Calu3 (cell line): ENCODE results near the gene SLC4A1. TPM values are rescaled to one million over a fixed set of nuclear protein-coding genes. Genes with fewer than 3 reads are reported as not detected.

Experiments
- Bru-seq: library from RNA; stranded (reverse); fragments of 400-500 nt; gene quantifications from one replicate; lab custom pipeline; 2021; lab: Mats Ljungman, UMichigan
- BruChase-seq, 2 experiments: library from RNA; stranded (reverse); fragments of 400-500 nt; gene quantifications; one replicate each; lab custom pipeline; 2021; lab: Mats Ljungman, UMichigan
- BruUV-seq: library from RNA; stranded (reverse); fragments of 400-500 nt; replicated peaks from 2 replicates; lab custom pipeline; 2021; lab: Mats Ljungman, UMichigan
- CTCF ChIA-PET: fragments of 300-600 bp; sonication (Branson Sonifier 250); formaldehyde crosslinking; loops from one replicate; lab custom pipeline; 2022; ENCODE audit warnings: antibody characterized with exemption; lab: Charles Lee
- DNase-seq: peaks from one replicate; pipeline ENCODE4 v3.0.0; 2022
- H3K27ac Mint-ChIP-seq: one replicate; pipeline ENCODE4 v1.8.0; 2022; ENCODE audit warnings: mixed read lengths; ENCODE audit not compliant: unreplicated experiment
- H3K27me3 Mint-ChIP-seq: one replicate; pipeline ENCODE4 v1.8.0; 2022; ENCODE audit warnings: mixed read lengths; ENCODE audit not compliant: unreplicated experiment
- H3K36me3 Mint-ChIP-seq: one replicate; pipeline ENCODE4 v1.8.0; 2022; ENCODE audit warnings: mild to moderate bottlenecking, moderate library complexity, mixed read lengths; ENCODE audit not compliant: insufficient read depth, unreplicated experiment
- H3K4me1 Mint-ChIP-seq: one replicate; pipeline ENCODE4 v1.8.0; 2022; ENCODE audit warnings: mild to moderate bottlenecking, low read depth, mixed read lengths; ENCODE audit not compliant: unreplicated experiment
- H3K4me3 Mint-ChIP-seq: one replicate; pipeline ENCODE4 v1.8.0; 2022; ENCODE audit warnings: mild to moderate bottlenecking, low read depth, moderate library complexity, mixed read lengths; ENCODE audit not compliant: unreplicated experiment
- H3K9me3 Mint-ChIP-seq: one replicate; pipeline ENCODE4 v1.8.0; 2022; ENCODE audit warnings: low read depth, mixed read lengths; ENCODE audit not compliant: unreplicated experiment
- intact Hi-C: fragments of 100-400 bp; cut with micrococcal nuclease; formaldehyde crosslinking; loops from one replicate; pipeline ENCODE4 v1.10.0; 2022; ENCODE audit not compliant: unreplicated experiment
- long read RNA-seq: library from polyadenylated mRNA; stranded (forward); transcript quantifications from one replicate; pipeline ENCODE4 v2.0.0, GENCODE V29; 2022
- total RNA-seq: library from RNA; stranded (reverse); gene quantifications from 2 replicates; pipeline ENCODE4 v1.2.3, GENCODE V29; 2022
- TF ChIP-seq, protein P1 (sequence below): fragments of 200-600 bp; IDR thresholded peaks from one replicate; pipeline ENCODE4 v1.8.0; 2022; ENCODE audit warnings: antibody characterized with exemption; ENCODE audit not compliant: unreplicated experiment

Gene SLC4A1
- total RNA-seq (not detected in 2 replicates), Bru-seq, nascent RNA (not detected), BruChase-seq, experiment 1, labeled RNA remaining after a 6-hour chase (not detected), BruChase-seq, experiment 2, labeled RNA remaining after a 2-hour chase (not detected)
- long read RNA-seq, result 0 reads

DNA sequence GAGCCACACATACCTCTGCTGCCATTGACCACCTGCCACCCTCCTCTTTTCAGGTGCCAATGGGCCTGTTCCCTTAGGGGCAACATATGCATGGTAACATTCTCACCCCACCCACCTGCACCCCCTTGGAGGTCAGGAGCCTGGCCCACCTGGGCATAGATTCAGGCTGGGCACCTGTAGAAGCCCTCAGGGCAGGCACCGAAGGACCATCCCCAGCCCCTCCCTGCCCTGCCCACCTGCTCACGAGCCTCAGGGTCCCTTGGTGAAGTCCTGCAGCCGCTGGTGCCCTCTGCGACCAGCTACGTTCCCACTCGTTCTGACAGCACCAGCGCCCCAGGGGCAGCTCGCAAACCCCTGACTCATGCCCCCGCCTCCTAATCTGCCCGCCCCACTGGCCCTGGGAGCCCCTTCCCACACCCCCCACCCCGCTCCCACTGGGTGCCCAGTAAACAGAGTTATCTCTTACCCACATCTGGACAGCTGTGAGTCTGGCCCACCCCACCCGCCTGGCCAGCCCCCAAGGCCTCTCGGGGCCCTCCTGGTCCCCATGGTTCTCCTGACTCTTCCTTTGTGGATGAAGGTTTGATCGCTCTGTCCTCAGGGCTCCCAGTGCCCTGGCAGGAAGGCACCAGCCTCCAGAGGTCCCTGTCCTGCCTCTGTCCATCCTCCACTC is at the start of gene SLC4A1:
TSS of gene SLC4A1 (minus strand) at position 318 of the 673 bp plus-strand sequence. CDS start 5,269 bp downstream, outside the sequence.
- Mint-ChIP-seq H3K4me1 (peaks cover 8% of the 10 kb centered on the region), H3K36me3 (peaks cover 5% of the 10 kb centered on the region), H3K9me3 (no peaks in the 10 kb centered on the region), H3K27ac (no peak within 1 kb of the TSS), H3K4me3 (no peak within 1 kb of the TSS), H3K27me3 (peaks cover 58% of the 10 kb centered on the region)
- no TSS peak for BruUV-seq
- TF ChIP-seq, protein P1, sequence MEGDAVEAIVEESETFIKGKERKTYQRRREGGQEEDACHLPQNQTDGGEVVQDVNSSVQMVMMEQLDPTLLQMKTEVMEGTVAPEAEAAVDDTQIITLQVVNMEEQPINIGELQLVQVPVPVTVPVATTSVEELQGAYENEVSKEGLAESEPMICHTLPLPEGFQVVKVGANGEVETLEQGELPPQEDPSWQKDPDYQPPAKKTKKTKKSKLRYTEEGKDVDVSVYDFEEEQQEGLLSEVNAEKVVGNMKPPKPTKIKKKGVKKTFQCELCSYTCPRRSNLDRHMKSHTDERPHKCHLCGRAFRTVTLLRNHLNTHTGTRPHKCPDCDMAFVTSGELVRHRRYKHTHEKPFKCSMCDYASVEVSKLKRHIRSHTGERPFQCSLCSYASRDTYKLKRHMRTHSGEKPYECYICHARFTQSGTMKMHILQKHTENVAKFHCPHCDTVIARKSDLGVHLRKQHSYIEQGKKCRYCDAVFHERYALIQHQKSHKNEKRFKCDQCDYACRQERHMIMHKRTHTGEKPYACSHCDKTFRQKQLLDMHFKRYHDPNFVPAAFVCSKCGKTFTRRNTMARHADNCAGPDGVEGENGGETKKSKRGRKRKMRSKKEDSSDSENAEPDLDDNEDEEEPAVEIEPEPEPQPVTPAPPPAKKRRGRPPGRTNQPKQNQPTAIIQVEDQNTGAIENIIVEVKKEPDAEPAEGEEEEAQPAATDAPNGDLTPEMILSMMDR, result no peak
- intact Hi-C loops, result no loop called here
- no peak for DNase-seq
- CTCF ChIA-PET, result interaction anchor here (0.6 kb wide), 1 partner anchor 12 kb away, joined by 3 read pairs; no protein-coding TSS in a partner anchor

DNA sequence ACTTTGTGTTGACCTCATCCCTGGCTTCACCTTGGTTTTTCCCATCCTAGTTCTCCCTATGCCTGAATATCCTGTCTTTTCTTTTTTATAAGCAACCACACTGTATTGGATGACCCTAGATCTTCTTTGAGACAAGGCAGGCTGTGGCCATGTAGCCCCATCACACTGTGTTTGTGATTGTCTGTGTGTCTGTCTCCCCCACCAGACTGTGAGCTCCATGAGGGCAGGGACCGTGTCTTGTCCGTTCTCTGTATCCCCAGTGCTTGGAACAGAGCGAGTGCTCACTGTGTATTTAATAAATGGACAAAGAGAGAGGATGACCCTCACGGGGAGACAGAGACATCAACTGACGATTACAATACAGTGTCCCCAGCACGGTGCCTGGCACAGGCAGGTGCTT is 49.6 kb upstream of the SLC4A1 start:
- no TSS peak for BruUV-seq
- Mint-ChIP-seq H3K36me3 (peaks cover 33% of the 10 kb centered on the region), H3K4me1 (no peaks in the 10 kb centered on the region), H3K4me3 (no peak overlapping the region), H3K27ac (no peak overlapping the region), H3K27me3 (peaks cover 60% of the 10 kb centered on the region), H3K9me3 (no peaks in the 10 kb centered on the region)
- CTCF ChIA-PET, result interaction anchor here (0.5 kb wide), 1 partner anchor 136 kb away, joined by 3 read pairs; no protein-coding TSS in a partner anchor
- intact Hi-C loops, result no loop called here
- DNase-seq, result no peak
- TF ChIP-seq, protein P1, result no peak

DNA sequence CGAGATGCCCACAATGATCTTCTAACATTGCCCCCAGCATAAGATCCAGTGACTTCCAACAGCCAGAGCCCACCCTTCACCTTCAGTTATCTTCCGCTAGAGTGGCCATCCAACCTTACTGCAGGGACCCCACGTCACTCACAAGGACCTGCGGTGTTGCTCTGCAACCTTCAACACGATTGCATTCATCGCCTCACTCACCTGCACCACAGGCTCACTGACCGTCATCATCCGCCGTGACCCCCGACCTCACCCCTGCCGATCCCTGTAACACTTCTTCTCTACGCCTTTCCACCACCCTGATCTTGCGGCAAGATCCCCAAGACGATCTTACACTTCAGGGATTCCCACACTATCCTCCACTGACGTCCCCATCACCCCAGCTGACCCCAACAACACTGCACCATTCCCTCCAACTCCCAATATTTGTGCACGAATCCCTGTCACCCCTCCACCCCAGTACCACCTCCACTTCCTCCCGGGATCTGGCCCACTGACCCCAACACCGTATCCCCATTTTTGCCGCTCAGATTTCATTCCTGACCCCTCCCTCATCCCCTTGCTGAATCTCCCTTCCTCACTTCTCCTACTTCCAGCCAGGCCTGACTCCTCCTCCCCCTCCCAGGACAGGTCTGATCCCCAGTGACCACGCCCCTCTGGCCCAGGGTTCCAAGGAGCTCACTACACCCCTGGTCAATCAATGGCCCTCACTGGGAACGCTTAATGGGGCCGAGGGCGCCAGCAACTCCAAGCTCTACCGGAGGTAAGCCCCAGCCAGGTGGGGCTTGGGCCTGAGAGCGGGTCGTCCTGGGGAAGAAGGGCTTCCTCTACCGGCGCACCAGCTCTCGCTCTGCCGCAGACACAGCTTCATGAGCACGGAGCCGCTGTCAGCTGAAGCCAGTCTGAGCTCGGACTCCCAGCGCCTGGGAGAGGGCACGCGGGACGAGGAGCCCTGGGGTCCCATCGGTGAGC is 48.1 kb upstream of the SLC4A1 start:
- Mint-ChIP-seq H3K9me3 (no peaks in the 10 kb centered on the region), H3K4me1 (no peaks in the 10 kb centered on the region), H3K4me3 (peak overlapping the region; percentile 50), H3K27ac (no peak overlapping the region), H3K36me3 (peaks cover 26% of the 10 kb centered on the region), H3K27me3 (peaks cover 75% of the 10 kb centered on the region)
- intact Hi-C loops, result no loop called here
- DNase-seq, result no peak
- CTCF ChIA-PET, result interaction anchor here (0.5 to 1.1 kb wide), 5 partner anchors 8 to 409 kb away, joined by 3 to 7 read pairs (median 5); partner anchors contain the start of genes RUNDC3A and SLC25A39
- TF ChIP-seq, protein P1, result no peak
- no TSS peak for BruUV-seq
